ENCODE data around the gene SLC27A2. TPM values are rescaled to one million over a fixed set of nuclear protein-coding genes. Genes with fewer than 3 reads are reported as not detected.
"Not testable (repeated sequence)": the region's sequence is repeated elsewhere in the genome, so short reads cannot be mapped to it uniquely, and the experiment has no call there.

SLC27A2 gene
- total RNA-seq, 1 experiment from 2014 or later: not detected

- Histone ChIP-seq H3K36me3 (no peaks in the 10 kb centered on the region), H3K27ac (no peak overlapping the region), H3K4me1 (peaks cover 8% of the 10 kb centered on the region), H3K9me3 (replicated peaks) (no peaks in the 10 kb centered on the region), H3K4me3 (no peak overlapping the region), H3K27me3 (no peaks in the 10 kb centered on the region)
- DNase-seq: peak; percentile 65 to 82
Measured at GRCh38 chr15:50148362-50148963, 33.5 kb upstream of the SLC27A2 start.

GRCh38 chr15:50149090-50149489, 32.9 kb upstream of the SLC27A2 start:
- no peaks in the 10 kb centered on the region for H3K9me3 ChIP-seq (replicated peaks)
- DNase-seq: no peak
- H3K4me1 ChIP-seq: peaks cover 8% of the 10 kb centered on the region
- no peak overlapping the region for H3K27ac ChIP-seq
- no peak overlapping the region for H3K4me3 ChIP-seq
- no peaks in the 10 kb centered on the region for H3K27me3 ChIP-seq
- H3K36me3 ChIP-seq: no peaks in the 10 kb centered on the region

- Histone ChIP-seq H3K9me3 (replicated peaks) (no peaks in the 10 kb centered on the region; the same call in 1 of the 2 replicates), H3K4me3 (no peak overlapping the region), H3K4me1 (0 out of 2 replicates have a peak, but pooled peaks cover 2% of the 10 kb centered on the region), H3K36me3 (no peaks in the 10 kb centered on the region), H3K27me3 (no peaks in the 10 kb centered on the region), H3K27ac (no peak overlapping the region)
- no peak for DNase-seq
Measured at GRCh38 chr15:50150349-50150748, 31.6 kb upstream of the SLC27A2 start.

- no peak for DNase-seq
- no peaks in the 10 kb centered on the region for H3K27me3 ChIP-seq
Measured at GRCh38 chr15:50150851-50151250, 31.1 kb upstream of the SLC27A2 start.

GRCh38 chr15:50151476-50151875, 30.5 kb upstream of the SLC27A2 start:
- Histone ChIP-seq H3K27me3 (no peaks in the 10 kb centered on the region), H3K36me3 (no peaks in the 10 kb centered on the region), H3K4me3 (no peak overlapping the region)

More at GRCh38 chr15:50150851-50151250, 31.1 kb upstream of the SLC27A2 start:
- H3K27ac ChIP-seq: no peak overlapping the region
- H3K4me1 ChIP-seq: no peaks in the 10 kb centered on the region
- H3K9me3 ChIP-seq (replicated peaks): no peaks in the 10 kb centered on the region; the same call in 1 of the 2 replicates
- H3K4me3 ChIP-seq: no peak overlapping the region
- H3K36me3 ChIP-seq: no peaks in the 10 kb centered on the region

GRCh38 chr15:50158236-50158635, 23.8 kb upstream of the SLC27A2 start:
- not testable (repeated sequence) for H3K27ac ChIP-seq; DNase-seq; H3K4me1 ChIP-seq; H3K4me3 ChIP-seq; H3K9me3 ChIP-seq (replicated peaks); H3K36me3 ChIP-seq; H3K27me3 ChIP-seq

More at GRCh38 chr15:50151476-50151875, 30.5 kb upstream of the SLC27A2 start:
- H3K9me3 ChIP-seq (replicated peaks): no peaks in the 10 kb centered on the region; the same call in 1 of the 2 replicates
- H3K27ac ChIP-seq: no peak overlapping the region
- no peaks in the 10 kb centered on the region for H3K4me1 ChIP-seq
- DNase-seq: no peak

- Histone ChIP-seq H3K36me3 (no peaks in the 10 kb centered on the region), H3K4me3 (no peak overlapping the region), H3K27ac (no peak overlapping the region), H3K9me3 (replicated peaks) (no peaks in the 10 kb centered on the region), H3K27me3 (no peaks in the 10 kb centered on the region), H3K4me1 (no peaks in the 10 kb centered on the region; the same call in 1 of the 2 replicates)
- no peak for DNase-seq
Measured at GRCh38 chr15:50162969-50163718, 18.9 kb upstream of the SLC27A2 start.

GRCh38 chr15:50163719-50164410, 18.1 kb upstream of the SLC27A2 start:
- no peak for DNase-seq
- Histone ChIP-seq H3K4me1 (no peaks in the 10 kb centered on the region; the same call in 1 of the 2 replicates), H3K4me3 (no peak overlapping the region), H3K9me3 (replicated peaks) (no peaks in the 10 kb centered on the region), H3K27me3 (no peaks in the 10 kb centered on the region), H3K27ac (no peak overlapping the region), H3K36me3 (no peaks in the 10 kb centered on the region)

- no peaks in the 10 kb centered on the region for H3K9me3 ChIP-seq (replicated peaks)
- no peaks in the 10 kb centered on the region for H3K36me3 ChIP-seq
- DNase-seq: no peak
- H3K4me1 ChIP-seq: no peaks in the 10 kb centered on the region; the same call in 1 of the 2 replicates
- no peaks in the 10 kb centered on the region for H3K27me3 ChIP-seq
- no peak overlapping the region for H3K27ac ChIP-seq
- H3K4me3 ChIP-seq: no peak overlapping the region
Measured at GRCh38 chr15:50164458-50164857, 17.5 kb upstream of the SLC27A2 start.

GRCh38 chr15:50166216-50166615, 15.8 kb upstream of the SLC27A2 start:
- H3K36me3 ChIP-seq: no peaks in the 10 kb centered on the region
- no peaks in the 10 kb centered on the region for H3K27me3 ChIP-seq
- no peaks in the 10 kb centered on the region; the same call in 1 of the 2 replicates for H3K4me1 ChIP-seq
- H3K4me3 ChIP-seq: no peak overlapping the region
- no peaks in the 10 kb centered on the region for H3K9me3 ChIP-seq (replicated peaks)
- H3K27ac ChIP-seq: no peak overlapping the region
- DNase-seq: no peak

GRCh38 chr15:50167110-50167509, 14.9 kb upstream of the SLC27A2 start:
- Histone ChIP-seq H3K27me3 (no peaks in the 10 kb centered on the region), H3K9me3 (replicated peaks) (no peaks in the 10 kb centered on the region), H3K36me3 (no peaks in the 10 kb centered on the region), H3K27ac (no peak overlapping the region), H3K4me1 (no peaks in the 10 kb centered on the region; the same call in 1 of the 2 replicates), H3K4me3 (no peak overlapping the region)
- no peak for DNase-seq

GRCh38 chr15:50168379-50168778, 13.6 kb upstream of the SLC27A2 start:
- DNase-seq: no peak
- Histone ChIP-seq H3K4me3 (no peak overlapping the region), H3K4me1 (no peaks in the 10 kb centered on the region; the same call in 1 of the 2 replicates), H3K27me3 (no peaks in the 10 kb centered on the region), H3K9me3 (replicated peaks) (no peaks in the 10 kb centered on the region), H3K36me3 (no peaks in the 10 kb centered on the region), H3K27ac (no peak overlapping the region)

GRCh38 chr15:50168783-50169411, 13.1 kb upstream of the SLC27A2 start:
- H3K9me3 ChIP-seq (replicated peaks): no peaks in the 10 kb centered on the region
- H3K4me1 ChIP-seq: no peaks in the 10 kb centered on the region; the same call in 1 of the 2 replicates
- DNase-seq: peak; percentile 16 to 26
- H3K27ac ChIP-seq: no peak overlapping the region
- no peak overlapping the region for H3K4me3 ChIP-seq
- H3K36me3 ChIP-seq: no peaks in the 10 kb centered on the region
- no peaks in the 10 kb centered on the region for H3K27me3 ChIP-seq

- not testable (repeated sequence) for H3K36me3 ChIP-seq; H3K4me1 ChIP-seq; H3K27me3 ChIP-seq; H3K4me3 ChIP-seq; H3K27ac ChIP-seq; DNase-seq; H3K9me3 ChIP-seq (replicated peaks)
Measured at GRCh38 chr15:50172360-50172895, 9.6 kb upstream of the SLC27A2 start.
